WI38 (cell line): ENCODE data around the gene SPNS3.

ENCODE experiments used
- H3K4me3 ChIP-seq: 2 replicates; pipeline ENCODE4 v1.5.1; 2011; ENCODE audit warnings: low read depth, mild to moderate bottlenecking, control low read depth, low read length
- TF ChIP-seq, protein P1 (sequence below): IDR thresholded peaks from 2 replicates; pipeline ENCODE4 v1.5.1; 2012; ENCODE audit warnings: low read depth, mild to moderate bottlenecking, control low read depth, low read length

Gene SPNS3

DNA sequence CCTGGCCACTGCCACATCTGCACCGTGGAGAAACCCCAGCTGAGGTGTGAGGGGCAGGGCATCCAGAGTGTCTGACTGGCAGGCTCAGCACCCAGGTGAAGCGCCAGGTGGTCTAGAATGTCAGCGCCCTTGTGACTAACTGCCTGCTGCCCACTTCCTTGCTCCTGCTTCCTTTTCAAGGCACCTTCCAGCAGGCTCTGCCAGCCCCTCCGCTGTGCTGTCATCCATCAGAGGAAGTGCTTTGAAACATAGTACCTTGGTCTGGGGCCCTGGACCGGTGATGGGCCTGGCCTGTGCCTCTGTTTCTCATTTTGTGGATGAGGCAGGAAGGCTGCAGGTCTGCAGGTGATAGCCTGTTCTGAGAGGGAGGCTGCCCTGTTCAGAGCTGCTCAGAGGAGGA, 70.4 kb downstream of the SPNS3 start:
- TF ChIP-seq, protein P1, sequence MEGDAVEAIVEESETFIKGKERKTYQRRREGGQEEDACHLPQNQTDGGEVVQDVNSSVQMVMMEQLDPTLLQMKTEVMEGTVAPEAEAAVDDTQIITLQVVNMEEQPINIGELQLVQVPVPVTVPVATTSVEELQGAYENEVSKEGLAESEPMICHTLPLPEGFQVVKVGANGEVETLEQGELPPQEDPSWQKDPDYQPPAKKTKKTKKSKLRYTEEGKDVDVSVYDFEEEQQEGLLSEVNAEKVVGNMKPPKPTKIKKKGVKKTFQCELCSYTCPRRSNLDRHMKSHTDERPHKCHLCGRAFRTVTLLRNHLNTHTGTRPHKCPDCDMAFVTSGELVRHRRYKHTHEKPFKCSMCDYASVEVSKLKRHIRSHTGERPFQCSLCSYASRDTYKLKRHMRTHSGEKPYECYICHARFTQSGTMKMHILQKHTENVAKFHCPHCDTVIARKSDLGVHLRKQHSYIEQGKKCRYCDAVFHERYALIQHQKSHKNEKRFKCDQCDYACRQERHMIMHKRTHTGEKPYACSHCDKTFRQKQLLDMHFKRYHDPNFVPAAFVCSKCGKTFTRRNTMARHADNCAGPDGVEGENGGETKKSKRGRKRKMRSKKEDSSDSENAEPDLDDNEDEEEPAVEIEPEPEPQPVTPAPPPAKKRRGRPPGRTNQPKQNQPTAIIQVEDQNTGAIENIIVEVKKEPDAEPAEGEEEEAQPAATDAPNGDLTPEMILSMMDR = no peak
- H3K4me3 ChIP-seq = no peak overlapping the region

DNA sequence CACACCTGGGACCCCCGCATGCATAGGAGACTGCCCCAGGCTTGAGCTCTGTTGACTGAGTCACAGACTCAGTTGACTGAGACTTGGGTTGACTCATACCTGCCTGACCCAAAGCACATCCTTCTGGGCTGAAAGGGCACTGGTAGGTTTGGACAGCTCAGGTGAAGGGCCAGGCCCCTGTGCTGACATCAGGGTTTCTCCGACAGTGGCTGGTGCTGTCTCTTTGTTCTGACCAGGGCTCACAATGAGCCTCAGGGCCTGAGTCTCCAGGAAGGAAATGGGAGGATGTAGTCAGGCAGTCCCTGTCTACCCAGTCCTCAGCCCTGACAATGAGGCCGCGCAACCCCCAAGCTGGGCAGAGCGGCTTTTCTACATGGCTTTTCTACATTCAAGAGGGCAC, 71.4 kb downstream of the SPNS3 start:
- TF ChIP-seq, protein P1 = no peak
- no peak overlapping the region for H3K4me3 ChIP-seq

DNA sequence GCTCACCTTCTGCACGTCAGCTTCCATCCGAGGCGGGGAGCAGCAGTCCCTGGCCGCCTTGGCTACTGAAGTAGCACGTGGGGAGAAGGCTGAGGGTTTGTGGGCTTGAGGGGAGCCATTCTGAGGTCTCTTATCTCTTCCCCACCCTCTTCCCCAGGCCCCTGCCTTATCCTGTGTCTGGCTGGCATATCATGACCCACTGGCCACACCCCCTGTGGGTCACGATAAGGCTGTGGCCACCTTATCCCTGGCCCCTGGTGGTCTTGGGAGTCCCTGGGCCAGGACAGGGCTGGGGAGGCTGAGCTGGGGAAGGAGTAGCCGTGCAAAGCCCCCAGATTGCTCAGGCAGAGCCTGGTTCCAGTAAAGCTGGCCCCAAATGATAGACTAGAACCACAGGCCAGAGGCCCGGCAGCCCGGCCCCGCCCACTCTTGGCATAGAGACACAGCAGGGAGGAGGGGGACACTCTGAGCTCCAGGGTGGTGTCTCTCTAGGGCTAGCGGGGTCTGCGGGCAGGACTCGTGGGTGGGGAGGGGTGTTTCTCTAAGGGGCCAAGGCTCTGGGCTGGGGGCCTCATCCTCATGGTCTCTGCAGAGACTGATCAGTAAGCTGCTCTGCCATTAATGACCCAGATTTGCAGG, 72.6 kb downstream of the SPNS3 start:
- no peak overlapping the region for H3K4me3 ChIP-seq
- TF ChIP-seq, protein P1 = no peak

DNA sequence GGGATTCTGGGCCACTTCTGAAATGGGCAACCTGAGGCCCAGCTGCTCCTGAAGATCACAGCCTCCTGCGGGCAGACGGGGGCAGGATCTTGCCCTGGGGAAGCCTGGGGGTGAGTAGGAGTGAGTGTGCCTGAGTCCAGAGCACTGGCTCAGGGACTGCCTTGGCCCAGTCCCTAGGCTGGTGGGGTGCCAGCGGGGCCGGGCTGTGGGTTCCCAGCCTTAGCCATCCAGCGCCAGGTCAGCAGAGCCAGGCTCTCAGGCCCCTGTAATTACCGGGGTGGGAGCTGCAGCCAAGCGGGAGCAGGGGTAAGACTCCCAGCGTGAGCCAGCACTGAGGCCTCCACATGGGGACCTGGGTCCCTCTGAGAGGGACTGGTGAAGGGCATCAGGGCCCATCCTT, 73.2 kb downstream of the SPNS3 start:
- TF ChIP-seq, protein P1 = no peak
- H3K4me3 ChIP-seq = no peak overlapping the region

DNA sequence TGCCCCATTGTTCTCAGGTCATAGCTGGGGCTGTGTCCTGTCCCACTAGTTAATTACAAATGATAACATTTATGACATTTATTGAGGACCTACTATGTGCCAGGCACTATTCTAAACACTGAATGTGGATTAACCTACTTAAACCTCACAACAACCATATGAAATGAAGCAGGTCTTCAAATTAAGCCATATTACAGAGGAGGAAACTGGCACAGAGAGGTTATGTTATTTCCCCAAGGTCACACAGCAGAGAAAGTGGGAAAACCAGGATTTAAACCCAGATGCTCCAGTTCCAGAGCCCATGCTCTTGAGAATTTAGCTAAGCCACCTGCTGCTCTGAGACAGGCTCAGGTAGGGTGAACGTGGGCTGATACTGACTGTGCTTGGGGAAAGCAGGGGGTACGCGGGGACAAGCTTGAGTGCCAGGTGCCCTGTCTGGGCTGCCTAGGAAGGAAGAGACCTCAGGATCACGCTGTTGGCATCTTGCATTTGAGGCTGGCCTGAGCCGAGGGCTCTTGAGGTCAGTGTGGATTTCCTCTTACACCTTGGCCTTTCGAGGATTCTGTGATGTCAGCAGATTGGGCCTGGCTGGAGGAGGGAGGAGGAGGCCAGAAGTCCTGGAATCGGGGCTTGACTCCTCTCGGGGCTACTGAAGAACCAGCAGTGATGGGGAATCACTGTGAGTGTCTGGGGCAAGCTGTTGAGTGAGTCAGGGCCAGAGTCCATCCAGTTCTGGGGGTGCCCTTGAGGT, 73.8 kb downstream of the SPNS3 start:
- H3K4me3 ChIP-seq = no peak overlapping the region
- TF ChIP-seq, protein P1 = no peak

DNA sequence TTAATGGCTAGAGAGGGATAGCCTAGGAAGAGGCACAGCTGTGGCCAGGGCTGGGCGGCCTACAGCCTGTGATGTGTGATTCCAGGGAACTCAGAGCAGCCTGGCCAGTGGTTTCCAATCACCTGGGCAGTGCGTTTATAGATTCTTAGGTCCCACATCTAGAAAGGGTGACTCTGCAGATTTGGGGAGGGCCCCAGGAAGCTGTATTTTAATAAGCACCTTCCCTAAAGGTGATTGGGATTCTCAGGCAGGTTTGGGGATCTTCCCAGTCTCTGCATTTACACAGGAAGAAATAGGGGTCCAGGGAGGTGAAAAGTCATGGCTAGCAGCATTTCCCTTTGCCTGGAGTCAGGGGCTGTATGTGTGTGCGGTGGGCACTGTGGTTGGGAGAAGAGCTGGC, 74.5 kb downstream of the SPNS3 start:
- TF ChIP-seq, protein P1 = no peak
- H3K4me3 ChIP-seq = no peak overlapping the region

DNA sequence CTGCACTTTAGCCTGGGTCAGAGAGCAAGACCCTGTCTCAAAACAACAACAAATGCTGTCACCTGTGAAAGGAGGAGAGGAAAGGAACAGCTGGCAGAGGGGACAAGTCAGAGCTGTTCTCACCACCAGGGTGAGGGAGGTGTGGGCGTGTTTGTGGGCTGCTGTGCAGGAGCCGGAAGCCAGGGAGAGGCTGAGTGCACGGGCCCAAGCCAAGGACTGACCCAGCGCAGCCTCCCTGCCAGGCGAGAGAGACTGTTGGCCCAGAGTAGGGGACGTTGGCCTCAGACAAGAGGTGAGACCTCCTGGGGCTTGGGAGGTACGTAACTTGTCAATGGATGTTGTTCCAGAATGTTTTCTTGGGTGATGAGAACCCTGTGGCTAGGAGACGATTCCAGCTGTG, 75.7 kb downstream of the SPNS3 start:
- TF ChIP-seq, protein P1 = no peak
- no peak overlapping the region for H3K4me3 ChIP-seq
